Spleen (tissue), 11 donors: ENCODE measurements around the gene ASAP2. TPM values are rescaled to one million over a fixed set of nuclear protein-coding genes. Genes with fewer than 3 reads are reported as not detected.

ENCODE experiments used
- DNase-seq: peaks from one replicate; pipeline ENCODE4 v3.0.0-alpha.2; 2020
- H3K27ac ChIP-seq, 8 donors: fragments of 200-600 bp; sonication (generic) in 7 of 8; 1 replicate in 4 of 8; 2 replicates in 4 of 8; pipeline versions ENCODE4 v1.5.0 to v1.8.0; 2016 to 2021; ENCODE audit warnings: inconsistent platforms in 4 of 8, mild to moderate bottlenecking in 4 of 8, moderate library complexity in 1 of 8
- H3K27me3 ChIP-seq, 7 donors: fragments of 200-600 bp; sonication (generic) in 6 of 7; replicated peaks in 1 of 7; 1 replicate in 4 of 7; 2 replicates in 3 of 7; pipeline versions ENCODE4 v1.5.0 to v1.8.0; 2016 to 2021; ENCODE audit warnings: inconsistent platforms in 3 of 7, mild to moderate bottlenecking in 1 of 7
- H3K36me3 ChIP-seq, 6 donors: fragments of 200-600 bp; sonication (generic) in 5 of 6; 1 replicate in 4 of 6; 2 replicates in 2 of 6; pipeline versions ENCODE4 v1.5.0 to v1.8.0; 2016 to 2021; ENCODE audit warnings: inconsistent platforms in 2 of 6
- H3K4me1 ChIP-seq, 6 donors: fragments of 200-600 bp; sonication (generic) in 5 of 6; 1 replicate in 3 of 6; 2 replicates in 3 of 6; pipeline versions ENCODE4 v1.5.0 to v1.8.0; 2016 to 2021; ENCODE audit warnings: inconsistent platforms in 3 of 6
- H3K4me3 ChIP-seq, 8 donors: fragments of 200-600 bp; sonication (generic) in 7 of 8; 1 replicate in 4 of 8; 2 replicates in 4 of 8; pipeline versions ENCODE4 v1.5.0 to v1.8.0; 2016 to 2021; ENCODE audit warnings: inconsistent platforms in 4 of 8, mild to moderate bottlenecking in 4 of 8, moderate library complexity in 2 of 8
- H3K9me3 ChIP-seq, 8 donors: fragments of 200-600 bp; sonication (generic) in 7 of 8; 1 replicate in 4 of 8; 2 replicates in 4 of 8; pipeline versions ENCODE4 v1.5.0 to v1.8.0; 2016 to 2021; ENCODE audit warnings: inconsistent platforms in 4 of 8
- POLR2A ChIP-seq, 3 donors: fragments of 450-650 bp; IDR thresholded peaks; one replicate each; pipeline ENCODE4 v1.5.1; 2017; ENCODE audit warnings: antibody characterized with exemption in 3 of 3, mild to moderate bottlenecking in 1 of 3
- POLR2AphosphoS5 ChIP-seq, 3 donors: sonication (generic); formaldehyde crosslinking; IDR thresholded peaks; one replicate each; pipeline ENCODE4 v1.5.1; 2017; ENCODE audit warnings: antibody characterized with exemption in 3 of 3
- WGBS, 5 donors: extraction: QIAGEN DNeasy Blood & Tissue Kit in 3 of 5; methylation state at CpG; one replicate each; pipeline versions ENCODE4 v1.1.5 to v1.1.7; 2013 to 2018; 5-methylcytosine and 5-hydroxymethylcytosine counted together
- intact Hi-C: fragments of 100-400 bp; cut with DNase I; formaldehyde crosslinking; loops from one replicate; pipeline ENCODE4 v1.15.0; 2023; ENCODE audit warnings: low total_unique reads
- polyA plus RNA-seq, 3 donors: library from polyadenylated mRNA; stranded (reverse); fragments of 200-250 nt; gene quantifications; one replicate each; pipeline ENCODE4 v1.2.1, GENCODE V29; 2013
- total RNA-seq, 7 donors: library from RNA; depleted of rRNA in 3 of 7; stranded (reverse); fragments of >200 nt in 3 of 7; fragmentation: NEBNext Ultra II Directional in 4 of 7; extraction: Animal tissue kit (Norgen Biotek cat#: 25700) in 4 of 7; gene quantifications; one replicate each; pipeline versions ENCODE4 v1.1.0 to v1.2.1, GENCODE V29; 2016 to 2021
- TF ChIP-seq, protein P1 (sequence below), 11 experiments: fragments of 200-600 bp in 7 of 11; fragments of 450-650 bp in 4 of 11; sonication (generic) in 4 of 11; IDR thresholded peaks in 8 of 11; conservative IDR thresholded peaks in 3 of 11; 1 replicate in 7 of 11; 2 replicates in 4 of 11; pipeline versions ENCODE4 v1.4.0 to v1.8.0; 2016 to 2021; ENCODE audit warnings: antibody characterized with exemption in 11 of 11, inconsistent platforms in 4 of 11, mild to moderate bottlenecking in 1 of 11
- donor health status: healthy with polysubstance abuse.
- donor health status: DM: no; HTN: no; CAD: no; lungs with moderate emphysema.
- donor health status: DM: no; HTN: no; CAD: no.
- donor health status: Bipolar disorder and iron deficiency.
- donor health status: healthy.
- donor health status: DM: no; HTN: no; CAD: no.
- donor health status: DM: yes; HTN: yes; CAD: no.

The ASAP2 gene
- total and polyA plus RNA-seq, 10 donors, result 0.93 to 3.0 (median 2.2) TPM

GRCh38 chr2:9250498-9251153 is 44.0 kb downstream of the ASAP2 start:
- no peak for DNase-seq
- Histone ChIP-seq H3K4me3 (no peak overlapping the region), H3K4me1 (peaks cover 9 to 17% (median 12%) of the 10 kb centered on the region in 6 donors), H3K27ac (no peak overlapping the region), H3K27me3 (peaks cover 0 to 86% (median 11%) of the 10 kb centered on the region in 7 donors), H3K9me3 (no peaks in the 10 kb centered on the region), H3K36me3 (no peaks in the 10 kb centered on the region)
- TF ChIP-seq POLR2AphosphoS5 (IDR thresholded peaks at IDR 0.05), result no peak
- TF ChIP-seq, protein P1, sequence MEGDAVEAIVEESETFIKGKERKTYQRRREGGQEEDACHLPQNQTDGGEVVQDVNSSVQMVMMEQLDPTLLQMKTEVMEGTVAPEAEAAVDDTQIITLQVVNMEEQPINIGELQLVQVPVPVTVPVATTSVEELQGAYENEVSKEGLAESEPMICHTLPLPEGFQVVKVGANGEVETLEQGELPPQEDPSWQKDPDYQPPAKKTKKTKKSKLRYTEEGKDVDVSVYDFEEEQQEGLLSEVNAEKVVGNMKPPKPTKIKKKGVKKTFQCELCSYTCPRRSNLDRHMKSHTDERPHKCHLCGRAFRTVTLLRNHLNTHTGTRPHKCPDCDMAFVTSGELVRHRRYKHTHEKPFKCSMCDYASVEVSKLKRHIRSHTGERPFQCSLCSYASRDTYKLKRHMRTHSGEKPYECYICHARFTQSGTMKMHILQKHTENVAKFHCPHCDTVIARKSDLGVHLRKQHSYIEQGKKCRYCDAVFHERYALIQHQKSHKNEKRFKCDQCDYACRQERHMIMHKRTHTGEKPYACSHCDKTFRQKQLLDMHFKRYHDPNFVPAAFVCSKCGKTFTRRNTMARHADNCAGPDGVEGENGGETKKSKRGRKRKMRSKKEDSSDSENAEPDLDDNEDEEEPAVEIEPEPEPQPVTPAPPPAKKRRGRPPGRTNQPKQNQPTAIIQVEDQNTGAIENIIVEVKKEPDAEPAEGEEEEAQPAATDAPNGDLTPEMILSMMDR (IDR thresholded peaks at IDR 0.05 in 8 of 11, conservative IDR thresholded peaks at IDR 0.05 in 3 of 11), result no peak
- TF ChIP-seq POLR2A (IDR thresholded peaks at IDR 0.05), result no peak
- intact Hi-C loops, result no loop called here
- 86 to 94% (median 87%) methylated on average over 12 of the region's 12 CpGs for WGBS, 5 donors

DNA sequence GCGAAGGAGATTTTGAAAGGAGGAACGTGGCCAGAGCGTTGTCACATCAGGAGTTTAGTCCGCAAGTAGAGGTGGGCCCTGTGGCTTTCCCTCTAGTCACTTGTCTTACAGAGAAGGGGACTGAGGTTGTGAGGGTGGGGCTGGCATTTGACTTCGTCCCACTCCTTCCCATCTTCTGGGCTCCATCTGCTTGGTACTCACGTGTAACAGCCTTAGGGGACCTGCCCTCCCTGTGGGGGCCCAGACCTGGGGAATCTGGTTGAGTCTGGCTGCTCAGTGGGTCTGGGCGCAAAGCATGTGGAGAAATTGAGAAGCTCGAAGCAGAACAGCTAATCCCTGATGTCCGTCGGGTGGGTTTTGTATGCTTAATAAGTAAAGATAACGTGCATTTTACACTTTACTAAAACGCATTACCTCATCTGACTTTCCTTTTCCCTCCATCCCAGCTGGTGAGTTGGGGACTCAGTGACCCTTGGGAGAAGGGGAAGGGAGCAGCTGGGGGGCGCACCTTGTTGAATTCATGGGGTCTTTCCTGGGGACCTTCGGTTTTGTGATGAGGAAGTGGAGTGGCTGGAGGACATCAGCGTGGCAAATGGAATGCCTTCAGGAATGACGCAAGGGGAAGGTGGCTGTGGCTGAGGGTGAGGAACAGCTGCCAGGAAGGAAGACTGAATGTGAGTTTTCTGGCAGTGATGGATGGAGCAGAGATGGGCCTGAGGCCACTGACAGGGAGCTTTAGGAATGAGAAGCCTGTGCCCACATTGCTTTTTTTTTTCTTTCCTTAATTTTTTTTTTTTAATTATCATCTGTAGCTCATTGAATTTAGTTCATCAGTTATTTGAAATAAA is 44.8 kb downstream of the ASAP2 start:
- H3K27ac ChIP-seq, result no peak overlapping the region
- 65 to 73% (median 68%) methylated on average over 16 of the region's 16 CpGs for WGBS, 5 donors
- peaks cover 9 to 16% (median 12%) of the 10 kb centered on the region in 6 donors for H3K4me1 ChIP-seq
- no peak for DNase-seq
- no peak overlapping the region for H3K4me3 ChIP-seq
- peaks cover 0 to 83% (median 7%) of the 10 kb centered on the region in 7 donors for H3K27me3 ChIP-seq
- intact Hi-C loops, result no loop called here
- TF ChIP-seq, protein P1 (IDR thresholded peaks at IDR 0.05 in 8 of 11, conservative IDR thresholded peaks at IDR 0.05 in 3 of 11), result no peak
- TF ChIP-seq POLR2AphosphoS5 (IDR thresholded peaks at IDR 0.05) (no peak), POLR2A (IDR thresholded peaks at IDR 0.05) (no peak)
- no peaks in the 10 kb centered on the region for H3K9me3 ChIP-seq
- H3K36me3 ChIP-seq, result no peaks in the 10 kb centered on the region

DNA sequence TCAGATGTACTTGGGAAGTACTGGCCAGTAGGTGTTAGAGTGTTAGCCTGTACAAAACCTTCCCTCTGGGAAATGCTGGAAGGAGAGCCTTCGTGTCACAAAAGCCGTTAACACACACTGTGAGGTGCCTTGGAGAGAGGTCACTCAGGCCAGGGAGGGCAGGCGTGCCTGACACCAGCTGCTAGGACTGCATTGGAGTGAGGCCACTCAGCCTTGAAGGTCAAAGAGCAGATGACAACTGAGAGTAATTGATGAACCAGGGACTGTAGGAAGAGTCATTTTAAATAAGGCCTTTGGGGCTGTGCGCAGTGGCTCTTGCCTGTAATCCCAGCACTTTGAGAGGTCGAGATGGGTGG is 45.4 kb downstream of the ASAP2 start:
- TF ChIP-seq POLR2AphosphoS5 (IDR thresholded peaks at IDR 0.05), result no peak
- TF ChIP-seq, protein P1 (IDR thresholded peaks at IDR 0.05 in 8 of 11, conservative IDR thresholded peaks at IDR 0.05 in 3 of 11), result no peak
- TF ChIP-seq POLR2A (IDR thresholded peaks at IDR 0.05), result no peak
- 63 to 79% (median 75%) methylated on average over 3 to 5 of the region's 5 CpGs for WGBS, 5 donors
- no peak for DNase-seq
- Histone ChIP-seq H3K27ac (no peak overlapping the region), H3K27me3 (peaks cover 0 to 85% (median 7%) of the 10 kb centered on the region in 7 donors), H3K36me3 (no peaks in the 10 kb centered on the region), H3K9me3 (no peaks in the 10 kb centered on the region), H3K4me3 (no peak overlapping the region), H3K4me1 (peaks cover 5 to 11% (median 9%) of the 10 kb centered on the region in 6 donors)
- intact Hi-C loops, result no loop called here

- TF ChIP-seq, protein P1 (IDR thresholded peaks at IDR 0.05 in 8 of 11, conservative IDR thresholded peaks at IDR 0.05 in 3 of 11), result no peak
- TF ChIP-seq POLR2AphosphoS5 (IDR thresholded peaks at IDR 0.05) (no peak), POLR2A (IDR thresholded peaks at IDR 0.05) (no peak)
- Histone ChIP-seq H3K9me3 (no peaks in the 10 kb centered on the region), H3K27ac (no peak overlapping the region), H3K4me1 (peaks cover 0 to 17% (median 0%) of the 10 kb centered on the region in 6 donors), H3K27me3 (peaks cover 0 to 85% (median 6%) of the 10 kb centered on the region in 7 donors), H3K4me3 (no peak overlapping the region), H3K36me3 (no peaks in the 10 kb centered on the region)
- DNase-seq, result no peak
- intact Hi-C loops, result no loop called here
- WGBS, 5 donors, result 85 to 92% (median 88%) methylated on average over 4 of the region's 4 CpGs
These were observed 48.8 kb downstream of the ASAP2 start for GRCh38 chr2:9255416-9255815.
